ENCODE measurements around the gene DENND4B.

DENND4B gene

DNA sequence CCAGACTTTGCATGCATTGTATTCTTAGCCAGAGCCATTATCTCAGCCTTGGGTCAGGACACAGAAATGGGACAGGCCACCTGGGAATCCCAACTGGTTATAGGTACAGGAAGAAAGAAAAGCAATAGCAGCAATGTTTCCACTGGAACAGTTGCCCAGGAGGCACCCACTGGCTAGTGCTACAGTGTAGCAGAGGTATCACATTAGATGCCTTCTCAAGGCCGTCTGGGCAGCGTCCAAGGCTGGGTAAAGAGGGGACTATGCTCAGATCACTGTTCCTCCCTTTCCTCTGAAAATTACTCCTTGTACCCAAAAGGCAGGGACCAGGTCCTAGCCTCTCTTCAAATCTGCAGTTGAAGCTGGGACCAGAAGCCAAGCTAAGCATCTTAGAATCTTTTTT, 23.8 kb upstream of the DENND4B start:
- DNase-seq (ENCODE audit: low read depth in 2 of 2), result no peak

DNA sequence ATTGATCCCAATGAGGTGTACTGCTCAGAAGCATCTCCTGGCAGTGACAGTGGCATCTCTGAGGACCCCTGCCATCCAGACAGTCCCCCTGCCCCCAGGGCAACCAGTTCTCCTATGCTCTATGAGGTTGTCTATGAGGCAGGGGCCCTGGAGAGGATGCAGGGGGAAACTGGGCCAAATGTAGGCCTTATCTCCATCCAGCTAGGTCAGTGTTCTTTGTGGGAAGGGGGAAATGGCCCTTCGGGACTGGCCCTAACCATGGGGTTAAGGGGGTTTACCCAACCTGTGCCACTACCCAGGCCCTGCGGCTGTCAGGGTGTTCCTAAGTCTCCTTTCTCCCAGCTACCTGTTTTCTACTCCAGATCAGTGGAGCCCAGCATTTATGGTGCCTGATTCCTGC, 22.5 kb upstream of the DENND4B start:
- DNase-seq (ENCODE audit: low read depth in 2 of 2), result no peak

DNA sequence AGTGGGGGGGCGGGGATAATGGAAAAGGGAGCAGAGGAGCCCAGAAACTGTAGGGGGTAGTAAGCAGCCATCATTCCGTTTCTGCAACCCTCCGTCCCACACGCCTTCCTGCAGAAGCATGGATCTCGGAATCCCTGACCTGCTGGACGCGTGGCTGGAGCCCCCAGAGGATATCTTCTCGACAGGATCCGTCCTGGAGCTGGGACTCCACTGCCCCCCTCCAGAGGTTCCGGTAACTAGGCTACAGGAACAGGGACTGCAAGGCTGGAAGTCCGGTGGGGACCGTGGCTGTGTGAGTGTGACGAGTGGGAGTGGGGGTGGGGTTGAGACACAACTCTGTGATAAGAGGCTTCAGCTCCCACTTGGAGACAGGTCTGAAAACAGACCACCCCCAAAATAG, 21.9 kb upstream of the DENND4B start:
- no peak for DNase-seq (ENCODE audit: low read depth in 2 of 2)

DNA sequence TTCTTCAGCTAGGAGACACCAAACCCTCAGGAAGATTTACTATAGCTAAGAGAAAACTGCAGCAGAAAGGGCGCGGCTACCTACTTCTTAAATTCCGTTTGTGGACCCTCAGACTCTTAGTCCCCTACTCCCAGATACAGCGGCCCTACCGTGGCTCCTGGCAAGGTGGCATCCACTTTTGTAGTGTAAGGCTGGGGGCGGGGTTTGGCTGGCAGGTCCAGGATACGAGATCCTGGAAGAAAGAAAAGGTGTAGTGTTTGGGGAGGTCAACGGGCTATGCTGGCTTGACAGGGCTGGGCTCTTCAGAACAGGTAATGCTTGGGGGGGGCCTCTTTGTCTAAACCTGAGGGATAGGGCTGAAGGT, 21.5 kb upstream of the DENND4B start:
- DNase-seq (ENCODE audit: low read depth in 2 of 2), result no peak

GRCh38 chr1:153967107-153967999, 20.8 kb upstream of the DENND4B start, which contains the start of gene CREB3L4:
Gene CREB3L4, plus strand, starts transcription at chr1:153967902. Its CDS starts 624 bp downstream, at chr1:153968526.
- DNase-seq (ENCODE audit: low read depth in 2 of 2), result peak; percentile 73 to 74

- no peak for DNase-seq (ENCODE audit: low read depth in 2 of 2)
Measured at GRCh38 chr1:153963850-153964331, 17.4 kb upstream of the DENND4B start.

GRCh38 chr1:153963030-153963849, 16.7 kb upstream of the DENND4B start, which contains the start of gene SLC39A1:
Gene SLC39A1, minus strand, starts transcription at chr1:153963537. Its CDS starts 822 bp downstream, at chr1:153962715.
- peak; percentile 94 to 97 for DNase-seq (ENCODE audit: low read depth in 2 of 2)

- DNase-seq (ENCODE audit: low read depth in 2 of 2), result no peak
Measured at GRCh38 chr1:153962088-153963029, 15.8 kb upstream of the DENND4B start.

- DNase-seq (ENCODE audit: low read depth in 2 of 2), result no peak
Measured at GRCh38 chr1:153961421-153961820, 14.9 kb upstream of the DENND4B start.

DNA sequence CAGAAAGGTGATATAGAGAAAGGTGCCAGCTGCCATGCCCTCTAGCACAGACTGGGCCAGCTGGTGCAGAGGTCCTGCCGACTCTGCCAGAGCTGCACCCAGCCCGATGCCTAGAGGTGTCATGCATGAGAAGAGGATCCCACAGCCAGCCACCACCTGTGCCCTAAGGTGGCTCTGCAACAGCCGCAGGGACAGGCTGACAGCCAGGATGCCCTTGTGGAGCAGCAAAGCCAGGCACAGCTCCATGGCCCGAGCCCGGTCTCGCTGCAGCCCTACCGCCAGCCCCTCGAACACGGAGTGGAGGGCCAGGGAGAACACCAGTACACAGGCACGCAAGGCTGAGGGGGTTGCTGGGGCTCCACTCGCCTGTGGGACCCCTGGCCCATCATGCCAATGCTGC, 13.7 kb upstream of the DENND4B start:
- no peak for DNase-seq (ENCODE audit: low read depth in 2 of 2)

DNA sequence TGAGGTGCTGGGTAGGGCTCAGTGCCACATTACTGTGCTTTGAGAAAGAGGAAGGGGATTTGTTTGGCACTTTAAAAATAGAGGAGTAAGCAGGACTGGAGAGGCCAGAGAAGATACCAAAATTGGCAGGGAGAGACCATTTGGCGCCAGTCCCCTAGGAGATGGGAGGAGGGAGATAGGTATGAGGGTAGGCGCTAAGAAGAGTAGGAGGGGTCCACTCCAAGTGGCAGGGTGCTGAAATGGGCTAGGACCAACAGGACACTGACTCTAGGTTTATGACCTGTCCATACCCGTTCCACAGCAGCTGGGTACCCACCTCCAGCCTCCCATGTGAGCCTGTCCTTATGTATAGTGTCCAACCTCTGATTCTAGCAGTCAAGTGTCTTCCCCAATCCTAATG, 12.9 kb upstream of the DENND4B start:
- DNase-seq (ENCODE audit: low read depth in 2 of 2), result no peak

GRCh38 chr1:153958961-153959260, 12.4 kb upstream of the DENND4B start:
- no peak for DNase-seq (ENCODE audit: low read depth in 2 of 2)

DNA sequence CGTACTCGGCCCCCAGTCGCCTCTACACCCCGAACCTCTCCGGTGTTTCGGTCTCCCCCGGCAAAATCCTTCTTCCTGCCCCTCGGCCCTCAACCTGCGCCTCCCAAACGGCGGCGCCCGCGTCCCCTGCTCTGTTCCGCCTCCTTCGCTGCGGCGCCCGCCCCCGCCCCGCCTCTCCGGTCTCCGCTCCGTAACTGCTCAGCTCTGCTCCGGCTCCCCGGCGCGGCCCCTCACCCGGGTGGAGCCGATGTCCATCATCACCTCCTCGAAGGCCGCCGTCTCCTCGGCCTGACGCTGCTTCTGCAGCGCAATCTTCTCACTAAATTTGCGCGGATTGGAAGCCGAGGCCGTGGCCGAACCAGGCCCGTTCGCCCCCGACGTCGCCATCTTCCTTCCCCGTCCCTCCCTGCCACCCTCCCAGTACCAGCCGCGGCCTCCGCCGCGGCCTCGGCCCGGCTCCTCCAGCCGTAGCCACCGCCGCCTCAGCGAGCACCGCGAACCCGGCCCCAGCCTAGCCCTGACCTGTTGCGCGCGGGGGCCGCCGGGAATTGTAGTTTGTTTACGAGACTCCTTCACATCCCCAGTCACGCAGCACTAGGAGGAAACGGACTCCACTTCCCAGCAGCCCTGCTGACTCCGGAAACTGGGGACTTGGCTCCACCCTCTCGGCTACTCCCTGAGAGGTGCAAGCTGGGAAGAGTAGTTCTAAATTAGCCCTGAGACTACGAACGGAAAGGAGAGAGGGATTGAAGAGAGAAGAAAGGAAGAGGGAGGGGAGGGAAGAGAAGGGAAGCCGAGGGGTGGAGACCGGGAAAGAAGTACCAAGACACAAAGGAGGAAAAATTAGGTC, 11.8 kb upstream of the DENND4B start, which contains the start of gene CRTC2:
TSS of gene CRTC2 (minus strand) at position 502 of the 850 bp plus-strand sequence. CDS start at position 387, 115 bp downstream.
- DNase-seq (ENCODE audit: low read depth in 2 of 2), result peak; percentile 96

DNA sequence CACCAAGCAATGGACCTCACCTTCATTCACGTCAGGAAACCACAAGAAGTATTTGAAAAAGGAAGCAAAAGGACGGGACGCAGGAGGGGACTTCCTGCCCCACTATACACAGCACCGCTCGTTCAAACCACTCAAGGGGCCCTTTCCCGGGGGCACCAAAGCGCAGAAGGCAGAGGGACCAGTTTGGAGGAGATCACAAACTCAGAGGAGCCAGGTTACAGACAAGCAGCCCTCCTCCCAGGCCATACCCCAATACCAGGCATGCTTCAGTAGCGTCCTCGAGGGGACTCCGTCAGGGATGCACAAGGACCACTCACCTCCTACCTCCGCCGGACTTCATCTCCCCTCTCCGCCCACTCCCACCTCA, 11.2 kb upstream of the DENND4B start:
- no peak for DNase-seq (ENCODE audit: low read depth in 2 of 2)

DNA sequence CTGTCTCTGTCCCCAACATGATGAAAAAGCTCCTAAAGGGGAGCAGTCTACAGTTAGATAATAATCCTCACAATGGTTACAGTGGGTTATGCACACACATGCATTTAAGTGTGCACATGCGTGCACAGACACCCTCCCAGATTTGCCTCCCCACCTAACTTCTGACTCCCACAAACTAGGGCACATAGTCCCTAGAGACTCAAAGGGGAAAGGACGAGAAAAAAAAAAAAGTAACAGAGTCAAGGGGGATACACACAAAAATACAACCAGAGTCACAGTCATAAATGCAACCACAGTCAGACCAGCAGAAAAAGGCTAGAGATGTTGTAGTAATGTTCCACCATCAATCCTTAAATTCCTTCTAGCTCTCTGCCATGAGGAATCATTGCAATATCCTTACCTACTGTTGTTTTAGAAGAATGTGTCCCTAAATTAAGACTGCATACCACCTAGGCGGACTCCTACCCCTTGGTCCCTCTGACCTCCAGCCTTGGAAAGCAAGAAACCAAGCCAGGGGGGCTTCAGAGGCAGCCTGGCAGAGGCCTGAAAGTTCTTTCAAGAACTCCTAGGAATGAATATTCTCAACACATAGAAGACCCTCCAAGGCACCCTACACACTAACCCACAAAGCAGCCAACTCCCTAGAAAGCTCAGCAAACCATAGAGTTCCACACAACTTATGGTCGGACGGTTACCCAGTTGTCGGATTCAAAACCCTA, 10.6 kb upstream of the DENND4B start:
- DNase-seq (ENCODE audit: low read depth in 2 of 2), result no peak

DNA sequence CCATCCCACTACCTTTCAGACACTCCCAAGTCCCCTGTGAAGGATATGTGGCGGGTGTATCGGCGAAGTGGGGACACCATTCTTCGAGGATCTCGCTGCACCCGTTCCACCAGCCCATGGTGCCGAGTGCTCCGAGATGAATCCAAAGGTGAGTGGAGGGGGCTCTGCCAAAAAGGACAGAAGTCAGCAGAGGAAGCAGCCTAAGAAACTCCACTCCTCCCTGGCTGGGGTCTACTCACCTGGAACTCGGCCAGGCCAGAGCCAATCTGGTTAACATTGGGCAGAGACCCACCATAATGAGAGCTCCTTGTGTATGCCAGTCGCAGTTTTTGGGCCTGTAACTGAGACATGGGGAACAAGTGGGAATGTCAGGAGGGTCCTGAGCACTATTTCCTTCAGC, 8.3 kb upstream of the DENND4B start:
- DNase-seq (ENCODE audit: low read depth in 2 of 2), result no peak

DNA sequence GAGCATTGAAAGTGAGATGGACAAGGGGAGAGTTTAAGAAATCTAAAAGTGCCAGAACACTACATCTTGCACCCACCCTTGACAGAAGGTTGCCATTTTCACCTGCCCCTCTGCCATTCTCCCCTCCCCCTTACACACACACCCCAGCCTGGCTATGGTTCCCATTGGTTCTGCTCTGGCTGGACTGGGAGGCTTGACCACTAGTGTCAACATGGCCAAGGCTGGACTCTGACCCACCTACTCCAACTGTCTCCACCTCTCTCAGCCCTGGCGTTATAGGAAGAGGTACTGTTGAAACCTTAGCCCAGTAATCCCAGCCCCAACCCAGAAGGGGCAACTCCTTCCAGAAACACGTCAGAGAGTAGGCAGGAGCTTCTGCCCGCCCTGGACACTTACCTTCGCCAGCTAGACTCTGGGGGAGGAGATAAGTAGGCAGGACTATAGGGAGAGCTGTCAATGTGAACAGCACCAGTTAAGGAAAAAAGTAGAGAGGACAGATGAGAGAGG, 7.4 kb upstream of the DENND4B start:
- DNase-seq (ENCODE audit: low read depth in 2 of 2), result no peak

- no peak for DNase-seq (ENCODE audit: low read depth in 2 of 2)
Measured at GRCh38 chr1:153951801-153952200, 5.3 kb upstream of the DENND4B start.

GRCh38 chr1:153951183-153951582, 4.7 kb upstream of the DENND4B start:
- DNase-seq (ENCODE audit: low read depth in 2 of 2), result no peak
